Measurements from ENCODE around the gene TUBA4A.

The TUBA4A gene

GRCh38 chr2:219296631-219297391 is 43.1 kb upstream of the TUBA4A start:
- no peak for DNase-seq (ENCODE audit: low read depth)
- TF ChIP-seq CTCF (IDR thresholded peaks at IDR 0.05; ENCODE audit: insufficient read depth, low read depth, low read length, missing control alignments) = no peak
- no peak overlapping the region for H3K4me3 ChIP-seq (ENCODE audit: low read depth, low read length)

- DNase-seq (ENCODE audit: low read depth) = no peak
- no peak overlapping the region for H3K4me3 ChIP-seq (ENCODE audit: low read depth, low read length)
- TF ChIP-seq CTCF (IDR thresholded peaks at IDR 0.05; ENCODE audit: insufficient read depth, low read depth, low read length, missing control alignments) = no peak
These were observed 42.4 kb upstream of the TUBA4A start for GRCh38 chr2:219296142-219296541.

- DNase-seq (ENCODE audit: low read depth) = peak; percentile 94
- peak overlapping the region; percentile 46 for H3K4me3 ChIP-seq (ENCODE audit: low read depth, low read length)
- peak; percentile 98 for TF ChIP-seq CTCF (IDR thresholded peaks at IDR 0.05; ENCODE audit: insufficient read depth, low read depth, low read length, missing control alignments)
These were observed 40.9 kb upstream of the TUBA4A start for GRCh38 chr2:219294356-219295351.

GRCh38 chr2:219293736-219294231 is 40.1 kb upstream of the TUBA4A start:
- TF ChIP-seq CTCF (IDR thresholded peaks at IDR 0.05; ENCODE audit: insufficient read depth, low read depth, low read length, missing control alignments) = no peak
- no peak overlapping the region for H3K4me3 ChIP-seq (ENCODE audit: low read depth, low read length)
- DNase-seq (ENCODE audit: low read depth) = no peak

GRCh38 chr2:219292616-219293015 is 38.9 kb upstream of the TUBA4A start:
- no peak for TF ChIP-seq CTCF (IDR thresholded peaks at IDR 0.05; ENCODE audit: insufficient read depth, low read depth, low read length, missing control alignments)
- no peak overlapping the region for H3K4me3 ChIP-seq (ENCODE audit: low read depth, low read length)
- DNase-seq (ENCODE audit: low read depth) = no peak

GRCh38 chr2:219291910-219292490 is 38.3 kb upstream of the TUBA4A start:
- no peak overlapping the region for H3K4me3 ChIP-seq (ENCODE audit: low read depth, low read length)
- no peak for TF ChIP-seq CTCF (IDR thresholded peaks at IDR 0.05; ENCODE audit: insufficient read depth, low read depth, low read length, missing control alignments)
- no peak for DNase-seq (ENCODE audit: low read depth)

All from GM12865 (cell line).